ENCODE results near the gene VCAN.

Gene VCAN

GRCh38 chr5:83498585-83498984 is 27.0 kb downstream of the VCAN start:
- FAIRE-seq, result no peak

GRCh38 chr5:83503662-83504061 is 32.1 kb downstream of the VCAN start:
- FAIRE-seq, result no peak

- no peak for FAIRE-seq
Observed at GRCh38 chr5:83507431-83507830, 35.9 kb downstream of the VCAN start.

GRCh38 chr5:83509540-83509939 is 38.0 kb downstream of the VCAN start:
- no peak for FAIRE-seq

- FAIRE-seq, result no peak
Observed at GRCh38 chr5:83510260-83510659, 38.7 kb downstream of the VCAN start.

GRCh38 chr5:83512061-83512745 is 40.7 kb downstream of the VCAN start:
- no peak for FAIRE-seq

- FAIRE-seq, result no peak
Observed at GRCh38 chr5:83513081-83513480, 41.5 kb downstream of the VCAN start.

- no peak for FAIRE-seq
Observed at GRCh38 chr5:83513491-83513890, 41.9 kb downstream of the VCAN start.

GRCh38 chr5:83516377-83516776 is 44.8 kb downstream of the VCAN start:
- FAIRE-seq, result no peak

GRCh38 chr5:83517072-83517687 is 45.6 kb downstream of the VCAN start:
- no peak for FAIRE-seq

- no peak for FAIRE-seq
Observed at GRCh38 chr5:83517688-83518085, 46.1 kb downstream of the VCAN start.

- no peak for FAIRE-seq
Observed at GRCh38 chr5:83518319-83519061, 46.9 kb downstream of the VCAN start.

- no peak for FAIRE-seq
Observed at GRCh38 chr5:83522446-83522845, 50.9 kb downstream of the VCAN start.

GRCh38 chr5:83523929-83524328 is 52.4 kb downstream of the VCAN start:
- FAIRE-seq, result no peak

GRCh38 chr5:83524345-83524744 is 52.8 kb downstream of the VCAN start:
- FAIRE-seq, result no peak

- no peak for FAIRE-seq
Observed at GRCh38 chr5:83524991-83525390, 53.4 kb downstream of the VCAN start.

GRCh38 chr5:83526289-83526688 is 54.7 kb downstream of the VCAN start:
- FAIRE-seq, result no peak

GRCh38 chr5:83527221-83527620 is 55.7 kb downstream of the VCAN start:
- no peak for FAIRE-seq

- no peak for FAIRE-seq
Observed at GRCh38 chr5:83527722-83528438, 56.3 kb downstream of the VCAN start.

- no peak for FAIRE-seq
Observed at GRCh38 chr5:83528439-83528769, 56.9 kb downstream of the VCAN start.

GRCh38 chr5:83530193-83530592 is 58.6 kb downstream of the VCAN start:
- FAIRE-seq, result no peak

- FAIRE-seq, result no peak
Observed at GRCh38 chr5:83531661-83532060, 60.1 kb downstream of the VCAN start.

GRCh38 chr5:83538786-83539462 is 67.4 kb downstream of the VCAN start:
- no peak for FAIRE-seq
